Measurements from ENCODE around the gene CD160. TPM values are rescaled to one million over a fixed set of nuclear protein-coding genes. Genes with fewer than 3 reads are reported as not detected.

Gene CD160
- total and polyA plus RNA-seq, 2 of the 13 experiments (the other 11 are each of a cell fraction or from before 2014, with no cell fraction given), result 0.09 TPM; not detected in 1

- TF ChIP-seq ZNF609 (CRISPR knock-in tag; IDR thresholded peaks at IDR 0.05; ENCODE audit: borderline replicate concordance) (no peak), ZNF724P (CRISPR knock-in tag; IDR thresholded peaks at IDR 0.05; ENCODE audit: borderline replicate concordance) (no peak), ZFP36 (IDR thresholded peaks at IDR 0.05; ENCODE audit: borderline replicate concordance, low read depth, low read length, partially characterized antibody) (no peak)
These were observed 23.3 kb upstream of the CD160 start (continued) for GRCh38 chr1:145695821-145696629.

- peaks cover 1 to 6% of the 10 kb centered on the region in 2 experiments; a peak in 4 of 5 replicates for H3K36me3 ChIP-seq (replicated peaks in 1 of 2; ENCODE audit: control insufficient read depth in 1 of 2, insufficient read depth in 2 of 2, low read length in 2 of 2)
- no peak overlapping the region for H2AFZ ChIP-seq (ENCODE audit: low read length)
- H3K27me3 ChIP-seq (ENCODE audit: control insufficient read depth in 1 of 2, insufficient read depth in 2 of 2, low read length in 2 of 2), result no peaks in the 10 kb centered on the region
- no TSS peak for BruUV-seq (replicated peaks)
- no peak for FAIRE-seq
- no peak overlapping the region for H3K4me2 ChIP-seq (ENCODE audit: low read depth, low read length)
- H3K9me3 ChIP-seq (ENCODE audit: low read length), result no peaks in the 10 kb centered on the region
- ATAC-seq, result no peak
- intact Hi-C loops (cut with micrococcal nuclease; ENCODE audit: unreplicated experiment) (loop anchor here (2.0 kb wide), 1 partner anchor 18 kb away; no protein-coding TSS in a partner anchor), in situ Hi-C loops (cut with HindIII; ENCODE audit: extremely low pct_ligation_motif_present, low pct_unique_long_range_greater_than_20kb) (no loop called here)
- CTCF ChIA-PET (ENCODE audit: low intra/inter-chr PET ratio, low total read pairs), result no interaction called here
- no peaks in the 10 kb centered on the region for H4K20me1 ChIP-seq (ENCODE audit: insufficient read depth, low read length)
- H3K27ac ChIP-seq (ENCODE audit: extremely low read length, insufficient read depth, low read length), result no peak overlapping the region
- TF ChIP-seq TFDP2 (CRISPR knock-in tag; IDR thresholded peaks at IDR 0.05), result no peak
- TF ChIP-seq NPAS2 (CRISPR knock-in tag; IDR thresholded peaks at IDR 0.05; ENCODE audit: borderline replicate concordance), result no peak
- no peak for TF ChIP-seq SRY (CRISPR knock-in tag; IDR thresholded peaks at IDR 0.05)
- TF ChIP-seq TARDBP (CRISPR knock-in tag; IDR thresholded peaks at IDR 0.05), result no peak
- no peak for DNase-seq (ENCODE audit: low spot score)
- POLR2A ChIA-PET, result no interaction called here
- peaks cover 6% of the 10 kb centered on the region for H3K79me2 ChIP-seq (ENCODE audit: insufficient read depth, low read length)
- WGBS (ENCODE audit: low lambda C conversion rate), result 100% methylated on average over 3 of the region's 3 CpGs
- no peak overlapping the region for H3K4me3 ChIP-seq (replicated peaks in 1 of 3; ENCODE audit: insufficient read depth in 1 of 3, low read depth in 2 of 3, low read length in 3 of 3)
- no peak overlapping the region for H3K9ac ChIP-seq (ENCODE audit: insufficient read depth, low read depth, low read length)
- peaks cover 19% of the 10 kb centered on the region for H3K4me1 ChIP-seq (ENCODE audit: insufficient read depth, low read length)
These were observed 22.7 kb upstream of the CD160 start for GRCh38 chr1:145696630-145696960.
